HepG2 (cell line): ENCODE data around the gene SPRED3. TPM values are rescaled to one million over a fixed set of nuclear protein-coding genes. Genes with fewer than 3 reads are reported as not detected.
"Not testable (repeated sequence)": the region's sequence is repeated elsewhere in the genome, so short reads cannot be mapped to it uniquely, and the experiment has no call there.

Experiments
- ATAC-seq: fragments of 200-7000 bp; cut with Tn5 transposase; 3 replicates; pipeline ENCODE4 v1.9.1; 2020; ENCODE audit warnings: mild to moderate bottlenecking, moderate library complexity
- BruUV-seq: library from RNA; stranded (reverse); fragments of 400-500 nt; replicated peaks from 2 replicates; lab custom pipeline; 2021; lab: Mats Ljungman, UMichigan
- CTCF ChIA-PET: fragments of 300-600 bp; formaldehyde crosslinking; extraction: SDS; loops from one replicate; lab custom pipeline; 2021; ENCODE audit warnings: low total read pairs, inconsistent platforms, low intra/inter-chr PET ratio; lab: Yijun Ruan, JAX
- POLR2A ChIA-PET: fragments of 350-600 bp; sonication (Branson Sonifier 250); formaldehyde crosslinking; loops from one replicate; lab custom pipeline; 2020; ENCODE audit warnings: antibody characterized with exemption, inconsistent platforms; lab: Yijun Ruan, JAX
- DNase-seq: peaks from one replicate; pipeline ENCODE4 v3.0.0-alpha.2; 2015; ENCODE audit warnings: low spot score
- FAIRE-seq: peaks from 3 replicates; lab custom pipeline; 2011; peaks lifted over from hg19 to GRCh38; lab: Jason Lieb, UNC
- H2AFZ ChIP-seq: one replicate; pipeline ENCODE4 v1.6.1; 2011; ENCODE audit warnings: low read length, inconsistent platforms
- H3K27ac ChIP-seq: fragments of 300-600 bp; 3 replicates; pipeline ENCODE4 v1.8.0; 2011; ENCODE audit warnings: mixed run types, mild to moderate bottlenecking, mixed read lengths, low read length, inconsistent platforms; ENCODE audit not compliant: insufficient read depth; ENCODE audit errors: extremely low read length
- H3K27me3 ChIP-seq, 2 experiments: fragments of 200-600 bp in 1 of 2; 2 replicates in 1 of 2; 3 replicates in 1 of 2; pipeline versions ENCODE4 v1.6.0 to v1.8.0; 2011; ENCODE audit warnings: low read length in 2 of 2, mild to moderate bottlenecking in 2 of 2, moderate library complexity in 2 of 2, inconsistent platforms in 1 of 2; ENCODE audit not compliant: insufficient read depth in 2 of 2, control insufficient read depth in 1 of 2
- H3K36me3 ChIP-seq, 2 experiments: fragments of 200-600 bp in 1 of 2; replicated peaks in 1 of 2; 2 replicates in 1 of 2; 3 replicates in 1 of 2; pipeline versions ENCODE4 v1.5.1 to v1.8.0; 2011; ENCODE audit warnings: low read length in 2 of 2, inconsistent platforms in 1 of 2; ENCODE audit not compliant: insufficient read depth in 2 of 2, control insufficient read depth in 1 of 2
- H3K4me1 ChIP-seq: 2 replicates; pipeline ENCODE4 v1.5.1; 2012; ENCODE audit warnings: low read length, inconsistent platforms; ENCODE audit not compliant: insufficient read depth
- H3K4me2 ChIP-seq: 2 replicates; pipeline ENCODE4 v1.6.0; 2011; ENCODE audit warnings: low read depth, low read length, inconsistent platforms
- H3K4me3 ChIP-seq, 3 experiments: fragments of 200-600 bp in 1 of 3; sonication (generic), shearing (Covaris generic) in 1 of 3; replicated peaks in 1 of 3; 2 replicates each; pipeline ENCODE4 v1.5.1; 2011 to 2016; ENCODE audit warnings: low read length in 3 of 3, inconsistent platforms in 2 of 3, low read depth in 2 of 3, mild to moderate bottlenecking in 2 of 3, control low read depth in 1 of 3, mixed read lengths in 1 of 3; ENCODE audit not compliant: insufficient read depth in 1 of 3
- H3K79me2 ChIP-seq: one replicate; pipeline ENCODE4 v1.6.1; 2011; ENCODE audit warnings: low read length, inconsistent platforms; ENCODE audit not compliant: insufficient read depth
- H3K9ac ChIP-seq: 2 replicates; pipeline ENCODE4 v1.6.0; 2011; ENCODE audit warnings: mild to moderate bottlenecking, low read depth, low read length, inconsistent platforms; ENCODE audit not compliant: insufficient read depth
- H3K9me3 ChIP-seq: 2 replicates; pipeline ENCODE4 v1.5.1; 2012; ENCODE audit warnings: mild to moderate bottlenecking, low read length
- H4K20me1 ChIP-seq: 2 replicates; pipeline ENCODE4 v1.6.0; 2011; ENCODE audit warnings: inconsistent platforms, mild to moderate bottlenecking, low read length, moderate library complexity; ENCODE audit not compliant: insufficient read depth
- FOXP1 ChIP-seq, 2 experiments: fragments of 450-650 bp in 1 of 2; IDR thresholded peaks; 2 replicates each; pipeline ENCODE4 v1.6.1; 2017 to 2018; ENCODE audit warnings: antibody characterized with exemption in 1 of 2
- ISX ChIP-seq: sonication (generic); formaldehyde crosslinking; conservative IDR thresholded peaks from 2 replicates; pipeline ENCODE4 v1.5.0; 2020; ENCODE audit warnings: missing genetic modification reagents
- ZNF770 ChIP-seq: sonication (generic); formaldehyde crosslinking; IDR thresholded peaks from 2 replicates; pipeline ENCODE4 v1.5.0; 2020; ENCODE audit warnings: mild to moderate bottlenecking, missing genetic modification reagents
- WGBS: methylation state at CpG from one replicate; pipeline ENCODE4 v1.1.6; 2017; ENCODE audit warnings: low lambda C conversion rate; 5-methylcytosine and 5-hydroxymethylcytosine counted together
- in situ Hi-C: cut with HindIII; loops from 2 replicates; pipeline ENCODE4 v1.10.0; 2017; ENCODE audit warnings: low pct_unique_long_range_greater_than_20kb; ENCODE audit not compliant: extremely low pct_ligation_motif_present
- intact Hi-C: fragments of 100-400 bp; cut with micrococcal nuclease; formaldehyde crosslinking; loops from one replicate; pipeline ENCODE4 v1.10.0; 2022; ENCODE audit not compliant: unreplicated experiment
- polyA plus RNA-seq, 8 experiments: library from polyadenylated mRNA; depleted of rRNA in 3 of 8; stranded (reverse) in 7 of 8; unstranded in 1 of 8; fragments of >200 nt; fragmentation: Illumina TruSeq in 4 of 8; extraction: Trizol in 4 of 8; gene quantifications; 2 replicates each; pipeline versions ENCODE4 v1.2.1 to v1.2.3, GENCODE V29; 2011 to 2016; ENCODE audit warnings: low read depth in 4 of 8, missing spikeins in 1 of 8, mixed read lengths in 1 of 8; ENCODE audit not compliant: insufficient read depth in 1 of 8
- total RNA-seq, 5 experiments: library from RNA; depleted of rRNA; stranded (reverse); fragments of >200 nt; fragmentation: Illumina TruSeq; extraction: Trizol; gene quantifications; 2 replicates each; pipeline ENCODE4 v1.2.3, GENCODE V29; 2016; ENCODE audit warnings: low read depth in 1 of 5

The SPRED3 gene
- total and polyA plus RNA-seq, 2 of the 13 experiments (the other 11 are each of a cell fraction or from before 2014, with no cell fraction given): 0.15 to 0.17 TPM

- ATAC-seq (no peak), FAIRE-seq (no peak), DNase-seq (no peak)
- Histone ChIP-seq H3K4me1 (no peaks in the 10 kb centered on the region), H3K4me3 (no peak overlapping the region), H3K9ac (no peak overlapping the region), H3K27me3 (peaks cover 0 to 7% of the 10 kb centered on the region in 2 experiments; a peak in 1 of 5 replicates), H3K36me3 (no peaks in the 10 kb centered on the region), H3K27ac (no peak overlapping the region), H2AFZ (no peak overlapping the region), H3K4me2 (no peak overlapping the region), H4K20me1 (no peaks in the 10 kb centered on the region), H3K79me2 (no peaks in the 10 kb centered on the region), H3K9me3 (no peaks in the 10 kb centered on the region)
- POLR2A ChIA-PET: no interaction called here
- no TSS peak for BruUV-seq
- in situ Hi-C loops: no loop called here
- TF ChIP-seq ZNF770 (CRISPR knock-in tag): peak; percentile 44; the same call in 1 of the 2 replicates
- no peak for TF ChIP-seq ISX (CRISPR knock-in tag)
- CTCF ChIA-PET: no interaction called here
- intact Hi-C loops: no loop called here
- 68% methylated on average over 12 of the region's 13 CpGs for WGBS
Measured at GRCh38 chr19:38411041-38411712, 22.7 kb downstream of the SPRED3 start.

GRCh38 chr19:38411898-38412297, 23.4 kb downstream of the SPRED3 start:
- H3K27me3 ChIP-seq; BruUV-seq; H3K4me2 ChIP-seq; H3K27ac ChIP-seq; H3K9ac ChIP-seq; H4K20me1 ChIP-seq; H3K79me2 ChIP-seq; intact Hi-C loops; DNase-seq; H3K36me3 ChIP-seq; H3K4me1 ChIP-seq; H2AFZ ChIP-seq; ATAC-seq; H3K9me3 ChIP-seq; H3K4me3 ChIP-seq; CTCF ChIA-PET; in situ Hi-C loops; FAIRE-seq; POLR2A ChIA-PET; TF ChIP-seq FOXP1 (CRISPR knock-in tag; IDR thresholded peaks at IDR 0.05): not testable (repeated sequence)
- TF ChIP-seq FOXP1 (IDR thresholded peaks at IDR 0.05): peak; percentile 94
- 37% methylated on average over 4 of the region's 5 CpGs for WGBS
